GM12872 (cell line): ENCODE measurements around the gene BBS9.

Experiments used
- CTCF ChIP-seq: IDR thresholded peaks from 3 replicates; pipeline ENCODE4 v1.5.1; 2011; ENCODE audit warnings: low read depth, mild to moderate bottlenecking, low read length, moderate library complexity; ENCODE audit not compliant: insufficient read depth

BBS9 gene

GRCh38 chr7:33251301-33251700, 121.9 kb downstream of the BBS9 start:
- TF ChIP-seq CTCF = no peak

- TF ChIP-seq CTCF = no peak
These were observed 129.2 kb downstream of the BBS9 start for GRCh38 chr7:33258491-33258951.

- no peak for TF ChIP-seq CTCF
These were observed 132.2 kb downstream of the BBS9 start for GRCh38 chr7:33261585-33261984.

- no peak for TF ChIP-seq CTCF
These were observed 133.1 kb downstream of the BBS9 start for GRCh38 chr7:33262476-33262875.

- no peak for TF ChIP-seq CTCF
These were observed 144.0 kb downstream of the BBS9 start for GRCh38 chr7:33273356-33273755.

GRCh38 chr7:33276325-33276724, 147.0 kb downstream of the BBS9 start:
- TF ChIP-seq CTCF = no peak

- TF ChIP-seq CTCF = no peak
These were observed 147.4 kb downstream of the BBS9 start for GRCh38 chr7:33276729-33277128.

GRCh38 chr7:33278095-33278494, 148.7 kb downstream of the BBS9 start:
- no peak for TF ChIP-seq CTCF
